Thyroid gland (tissue), 4 donors: ENCODE measurements around the gene POU6F1.

Experiments used
- POLR2A ChIP-seq, 2 donors: fragments of 450-650 bp; IDR thresholded peaks; one replicate each; pipeline ENCODE4 v1.6.1; 2017; ENCODE audit warnings: antibody characterized with exemption in 2 of 2, mild to moderate bottlenecking in 2 of 2, moderate library complexity in 1 of 2
- TF ChIP-seq, protein P1 (sequence below), 6 experiments: fragments of 200-600 bp in 3 of 6; fragments of 450-650 bp in 3 of 6; sonication (generic) in 3 of 6; IDR thresholded peaks; one replicate each; pipeline ENCODE4 v1.5.1; 2016 to 2019; ENCODE audit warnings: antibody characterized with exemption in 6 of 6, mild to moderate bottlenecking in 2 of 6, inconsistent platforms in 1 of 6, moderate library complexity in 1 of 6

DNA sequence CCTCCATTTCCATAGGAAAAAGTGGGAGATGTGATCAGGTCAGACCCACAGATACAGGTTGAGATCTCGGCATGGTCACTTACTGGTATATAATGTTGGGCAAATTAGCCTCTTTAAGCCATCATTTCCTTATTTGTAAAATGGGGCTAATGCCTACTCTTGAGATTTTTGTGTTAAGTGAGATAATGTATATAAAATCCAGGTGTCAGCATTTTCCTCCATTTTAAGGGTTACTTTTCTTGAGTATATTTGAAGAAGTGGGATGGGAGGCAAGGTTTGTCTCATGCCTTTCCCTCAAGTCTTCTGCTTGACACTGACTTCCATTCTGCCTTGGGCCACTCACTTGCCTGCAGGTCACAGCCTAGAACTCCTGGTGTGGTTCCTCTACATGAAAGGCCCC, 10.1 kb upstream of the POU6F1 start:
- TF ChIP-seq, protein P1, sequence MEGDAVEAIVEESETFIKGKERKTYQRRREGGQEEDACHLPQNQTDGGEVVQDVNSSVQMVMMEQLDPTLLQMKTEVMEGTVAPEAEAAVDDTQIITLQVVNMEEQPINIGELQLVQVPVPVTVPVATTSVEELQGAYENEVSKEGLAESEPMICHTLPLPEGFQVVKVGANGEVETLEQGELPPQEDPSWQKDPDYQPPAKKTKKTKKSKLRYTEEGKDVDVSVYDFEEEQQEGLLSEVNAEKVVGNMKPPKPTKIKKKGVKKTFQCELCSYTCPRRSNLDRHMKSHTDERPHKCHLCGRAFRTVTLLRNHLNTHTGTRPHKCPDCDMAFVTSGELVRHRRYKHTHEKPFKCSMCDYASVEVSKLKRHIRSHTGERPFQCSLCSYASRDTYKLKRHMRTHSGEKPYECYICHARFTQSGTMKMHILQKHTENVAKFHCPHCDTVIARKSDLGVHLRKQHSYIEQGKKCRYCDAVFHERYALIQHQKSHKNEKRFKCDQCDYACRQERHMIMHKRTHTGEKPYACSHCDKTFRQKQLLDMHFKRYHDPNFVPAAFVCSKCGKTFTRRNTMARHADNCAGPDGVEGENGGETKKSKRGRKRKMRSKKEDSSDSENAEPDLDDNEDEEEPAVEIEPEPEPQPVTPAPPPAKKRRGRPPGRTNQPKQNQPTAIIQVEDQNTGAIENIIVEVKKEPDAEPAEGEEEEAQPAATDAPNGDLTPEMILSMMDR (IDR thresholded peaks at IDR 0.05), result no peak
- no peak for TF ChIP-seq POLR2A (IDR thresholded peaks at IDR 0.05)
